D721Med (cell line): ENCODE results near the gene PXK.

Source experiments
- DNase-seq: peaks from one replicate; pipeline ENCODE4 v3.0.0; 2011; ENCODE audit warnings: low spot score; ENCODE audit not compliant: insufficient read length
- FAIRE-seq: peaks from 2 replicates; lab custom pipeline; 2011; peaks lifted over from hg19 to GRCh38; lab: Jason Lieb, UNC
- CTCF ChIP-seq: IDR thresholded peaks from 2 replicates; pipeline ENCODE4 v1.5.1; 2012; ENCODE audit warnings: mild to moderate bottlenecking, control low read depth; ENCODE audit not compliant: insufficient read depth; ENCODE audit errors: missing control alignments

PXK gene

GRCh38 chr3:58305882-58306711, 26.6 kb upstream of the PXK start, which contains the start of the genes HTD2 and RPP14:
HTD2 (plus strand) TSS chr3:58306520; CDS start chr3:58317614, 11,094 bp downstream.
RPP14 (plus strand) TSS chr3:58306245; CDS start chr3:58310330, 4,085 bp downstream.
- FAIRE-seq: no peak

GRCh38 chr3:58307639-58308215, 25.0 kb upstream of the PXK start:
- no peak for DNase-seq
- no peak for FAIRE-seq
- TF ChIP-seq CTCF: peak; percentile 58

More at GRCh38 chr3:58305882-58306711, 26.6 kb upstream of the PXK start, which contains the start of the genes HTD2 and RPP14:
- peak; percentile 93 for TF ChIP-seq CTCF
- DNase-seq: peak; percentile 81

- no peak for TF ChIP-seq CTCF
- DNase-seq (no peak), FAIRE-seq (no peak)
Observed at GRCh38 chr3:58308728-58309127, 24.0 kb upstream of the PXK start.

- DNase-seq (no peak), FAIRE-seq (no peak)
- no peak for TF ChIP-seq CTCF
Observed at GRCh38 chr3:58317811-58318210, 14.9 kb upstream of the PXK start.

GRCh38 chr3:58321791-58322190, 10.9 kb upstream of the PXK start:
- DNase-seq (no peak), FAIRE-seq (no peak)
- no peak for TF ChIP-seq CTCF

- no peak for DNase-seq
- TF ChIP-seq CTCF: no peak
- FAIRE-seq: no peak
Observed at GRCh38 chr3:58322793-58323192, 9.9 kb upstream of the PXK start.
